GM23338 (cell line): ENCODE measurements around the gene OTUD1.

ENCODE experiments used
- POLR2AphosphoS5 ChIP-seq: IDR thresholded peaks from 2 replicates; pipeline ENCODE4 v1.6.1; 2016; ENCODE audit warnings: antibody characterized with exemption, low read depth
- TF ChIP-seq, protein P1 (sequence below), 2 experiments: fragments of 200-600 bp in 1 of 2; sonication (generic) in 1 of 2; conservative IDR thresholded peaks; 2 replicates each; pipeline versions ENCODE4 v1.5.1 to v1.6.1; 2016 to 2017; ENCODE audit warnings: antibody characterized with exemption in 2 of 2, low read depth in 2 of 2, mild to moderate bottlenecking in 2 of 2, moderate library complexity in 1 of 2

DNA sequence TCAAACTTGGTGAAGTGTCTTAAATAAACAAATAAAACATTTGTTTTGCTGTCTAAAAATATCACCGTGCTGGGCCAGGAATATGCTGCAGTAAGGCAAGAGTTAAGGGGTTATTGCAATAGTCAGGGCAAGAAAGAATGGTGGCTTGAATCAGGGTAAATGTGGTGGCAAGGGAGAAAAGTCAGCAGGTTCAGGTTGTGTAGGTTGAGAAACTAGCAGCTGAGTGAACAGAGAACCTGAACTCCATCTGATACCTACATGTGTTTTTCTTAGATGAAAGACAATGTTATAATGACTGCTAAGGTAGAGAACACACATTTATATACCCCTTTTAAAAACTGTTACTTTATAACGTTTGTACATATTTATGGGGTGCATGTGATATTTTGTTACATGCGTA is 28.7 kb downstream of the OTUD1 start:
- no peak for TF ChIP-seq POLR2AphosphoS5
- TF ChIP-seq, protein P1, sequence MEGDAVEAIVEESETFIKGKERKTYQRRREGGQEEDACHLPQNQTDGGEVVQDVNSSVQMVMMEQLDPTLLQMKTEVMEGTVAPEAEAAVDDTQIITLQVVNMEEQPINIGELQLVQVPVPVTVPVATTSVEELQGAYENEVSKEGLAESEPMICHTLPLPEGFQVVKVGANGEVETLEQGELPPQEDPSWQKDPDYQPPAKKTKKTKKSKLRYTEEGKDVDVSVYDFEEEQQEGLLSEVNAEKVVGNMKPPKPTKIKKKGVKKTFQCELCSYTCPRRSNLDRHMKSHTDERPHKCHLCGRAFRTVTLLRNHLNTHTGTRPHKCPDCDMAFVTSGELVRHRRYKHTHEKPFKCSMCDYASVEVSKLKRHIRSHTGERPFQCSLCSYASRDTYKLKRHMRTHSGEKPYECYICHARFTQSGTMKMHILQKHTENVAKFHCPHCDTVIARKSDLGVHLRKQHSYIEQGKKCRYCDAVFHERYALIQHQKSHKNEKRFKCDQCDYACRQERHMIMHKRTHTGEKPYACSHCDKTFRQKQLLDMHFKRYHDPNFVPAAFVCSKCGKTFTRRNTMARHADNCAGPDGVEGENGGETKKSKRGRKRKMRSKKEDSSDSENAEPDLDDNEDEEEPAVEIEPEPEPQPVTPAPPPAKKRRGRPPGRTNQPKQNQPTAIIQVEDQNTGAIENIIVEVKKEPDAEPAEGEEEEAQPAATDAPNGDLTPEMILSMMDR (conservative IDR thresholded peaks at IDR 0.05; ENCODE audit: low read depth in 2 of 2): no peak
